Liver (tissue), 9 donors: ENCODE measurements around the gene ANKRD28. TPM values are rescaled to one million over a fixed set of nuclear protein-coding genes. Genes with fewer than 3 reads are reported as not detected.

Experiments
- DNase-seq: peaks from one replicate; pipeline ENCODE4 v3.0.0-alpha.2; 2017; ENCODE audit warnings: low spot score
- H3K27ac ChIP-seq, 2 donors: one replicate each; pipeline ENCODE4 v1.7.0; 2013; ENCODE audit warnings: inconsistent platforms in 2 of 2, low read length in 2 of 2, control low read depth in 1 of 2, low read depth in 1 of 2, mild to moderate bottlenecking in 1 of 2
- H3K27me3 ChIP-seq, 4 donors: one replicate each; pipeline versions ENCODE4 v1.6.1 to v1.7.0; 2013; ENCODE audit warnings: low read length in 3 of 4, inconsistent platforms in 1 of 4, mild to moderate bottlenecking in 1 of 4, moderate library complexity in 1 of 4; ENCODE audit not compliant: control insufficient read depth in 4 of 4, insufficient read depth in 4 of 4
- H3K36me3 ChIP-seq, 4 donors: one replicate each; pipeline versions ENCODE4 v1.6.1 to v1.7.0; 2013; ENCODE audit warnings: low read length in 3 of 4, mild to moderate bottlenecking in 3 of 4, low read depth in 1 of 4, moderate library complexity in 1 of 4; ENCODE audit not compliant: control insufficient read depth in 4 of 4, insufficient read depth in 3 of 4
- H3K4me1 ChIP-seq, 4 donors: one replicate each; pipeline versions ENCODE4 v1.6.1 to v1.7.0; 2013; ENCODE audit warnings: low read length in 3 of 4, mild to moderate bottlenecking in 3 of 4, moderate library complexity in 1 of 4; ENCODE audit not compliant: control insufficient read depth in 4 of 4, insufficient read depth in 4 of 4
- H3K4me3 ChIP-seq, 3 donors: one replicate each; pipeline versions ENCODE4 v1.6.1 to v1.7.0; 2013; ENCODE audit warnings: low read length in 3 of 3, control low read depth in 1 of 3, low read depth in 1 of 3, mild to moderate bottlenecking in 1 of 3
- H3K9ac ChIP-seq, 2 donors: one replicate each; pipeline ENCODE4 v1.7.0; 2013; ENCODE audit warnings: low read length in 2 of 2, mild to moderate bottlenecking in 2 of 2, moderate library complexity in 2 of 2, control low read depth in 1 of 2, low read depth in 1 of 2
- H3K9me3 ChIP-seq, 4 donors: one replicate each; pipeline versions ENCODE4 v1.6.1 to v1.7.0; 2013; ENCODE audit warnings: low read length in 3 of 4; ENCODE audit not compliant: control insufficient read depth in 4 of 4
- EGR1 ChIP-seq, 2 donors: IDR thresholded peaks; 2 replicates each; pipeline ENCODE4 v1.6.1; 2016 to 2018; ENCODE audit warnings: antibody characterized with exemption in 2 of 2, low read depth in 2 of 2
- FOXA1 ChIP-seq: IDR thresholded peaks from 2 replicates; pipeline ENCODE4 v1.6.1; 2016; ENCODE audit warnings: antibody characterized with exemption
- FOXA2 ChIP-seq: IDR thresholded peaks from 2 replicates; pipeline ENCODE4 v1.6.1; 2016; ENCODE audit warnings: antibody characterized with exemption
- GABPA ChIP-seq, 2 donors: IDR thresholded peaks in 1 of 2; conservative IDR thresholded peaks in 1 of 2; 2 replicates each; pipeline ENCODE4 v1.6.1; 2016; ENCODE audit warnings: antibody characterized with exemption in 2 of 2, mild to moderate bottlenecking in 1 of 2, moderate library complexity in 1 of 2
- HNF4A ChIP-seq, 2 donors: conservative IDR thresholded peaks; 2 replicates each; pipeline ENCODE4 v1.6.1; 2016; ENCODE audit warnings: antibody characterized with exemption in 2 of 2, mild to moderate bottlenecking in 2 of 2
- HNF4G ChIP-seq: IDR thresholded peaks from 2 replicates; pipeline ENCODE4 v1.6.1; 2016; ENCODE audit warnings: antibody characterized with exemption
- JUND ChIP-seq, 2 donors: IDR thresholded peaks; 2 replicates each; pipeline ENCODE4 v1.6.1; 2016; ENCODE audit warnings: antibody characterized with exemption in 2 of 2
- NR2F2 ChIP-seq: IDR thresholded peaks from 2 replicates; pipeline ENCODE4 v1.6.1; 2016; ENCODE audit warnings: antibody characterized with exemption
- RAD21 ChIP-seq, 2 donors: IDR thresholded peaks; 2 replicates each; pipeline ENCODE4 v1.6.1; 2016; ENCODE audit warnings: antibody characterized with exemption in 2 of 2, mild to moderate bottlenecking in 2 of 2
- RXRA ChIP-seq, 2 donors: IDR thresholded peaks; 2 replicates each; pipeline ENCODE4 v1.6.1; 2017 to 2018; ENCODE audit warnings: antibody characterized with exemption in 2 of 2, mild to moderate bottlenecking in 1 of 2
- YY1 ChIP-seq: IDR thresholded peaks from 2 replicates; pipeline ENCODE4 v1.6.1; 2016; ENCODE audit warnings: antibody characterized with exemption, mild to moderate bottlenecking
- WGBS: extraction: QIAGEN DNeasy Blood & Tissue Kit; methylation state at CpG from one replicate; pipeline ENCODE4 v1.1.7; 2013; 5-methylcytosine and 5-hydroxymethylcytosine counted together
- polyA plus RNA-seq, 2 donors: library from polyadenylated mRNA; stranded (reverse) in 1 of 2; unstranded in 1 of 2; fragments of 200-250 nt in 1 of 2; fragments of >200 nt in 1 of 2; fragmentation: Nextera tagmentation in 1 of 2; extraction: Ambion mirVana in 1 of 2; gene quantifications; one replicate each; pipeline versions ENCODE4 v1.2.1 to v1.2.3, GENCODE V29; 2013 to 2015
- total RNA-seq, 2 donors: library from RNA; depleted of rRNA; stranded (reverse); fragments of >200 nt; gene quantifications; one replicate each; pipeline ENCODE4 v1.2.3, GENCODE V29; 2014
- TF ChIP-seq, protein P1 (sequence below): IDR thresholded peaks from 2 replicates; pipeline ENCODE4 v1.6.1; 2016; ENCODE audit warnings: antibody characterized with exemption
- TF ChIP-seq, protein P2 (sequence below): IDR thresholded peaks from 2 replicates; pipeline ENCODE4 v1.6.1; 2016; ENCODE audit warnings: antibody characterized with exemption
- TF ChIP-seq, protein P3 (sequence below): IDR thresholded peaks from 2 replicates; pipeline ENCODE4 v1.6.1; 2016; ENCODE audit warnings: antibody characterized with exemption, mild to moderate bottlenecking
- TF ChIP-seq, protein P4 (sequence below): IDR thresholded peaks from 2 replicates; pipeline ENCODE4 v1.6.1; 2016; ENCODE audit warnings: antibody characterized with exemption
- donor health status: healthy.
- donor health status: healthy.
- donor health status: healthy.
- donor health status: healthy.
- donor health status: healthy.

The ANKRD28 gene
- total and polyA plus RNA-seq, 4 donors, result 9.2 to 39.1 (median 16.8) TPM

DNA sequence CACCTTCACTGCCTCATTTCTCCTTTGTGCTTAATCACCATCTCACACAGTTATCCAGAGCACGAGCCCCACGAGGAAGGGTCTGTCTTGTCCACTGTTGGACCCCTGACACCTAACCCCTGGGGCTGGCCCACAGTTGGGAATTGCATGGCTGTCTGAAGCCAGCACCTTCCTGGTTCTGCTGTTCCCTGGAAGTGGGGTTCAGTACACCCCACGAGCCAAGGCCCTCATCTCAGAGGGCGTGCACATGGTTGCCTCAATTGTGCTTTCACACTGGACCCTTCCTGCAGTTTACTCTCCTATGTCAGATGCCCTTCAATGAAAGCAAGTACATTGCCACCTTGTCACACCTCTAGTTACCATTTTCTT, 165.6 kb downstream of the ANKRD28 start:
- H3K9me3 ChIP-seq, result no peaks in the 10 kb centered on the region
- H3K9ac ChIP-seq, result no peak overlapping the region
- no peak overlapping the region for H3K4me3 ChIP-seq
- peaks cover 0 to 30% (median 13%) of the 10 kb centered on the region in 4 donors for H3K4me1 ChIP-seq
- no peaks in the 10 kb centered on the region for H3K27me3 ChIP-seq
- peaks cover 0 to 3% (median 2%) of the 10 kb centered on the region in 4 donors for H3K36me3 ChIP-seq
- no peak for TF ChIP-seq HNF4G
- TF ChIP-seq GABPA (IDR thresholded peaks at IDR 0.05 in 1 of 2, conservative IDR thresholded peaks at IDR 0.05 in 1 of 2), result no peak
- no peak for TF ChIP-seq HNF4A (conservative IDR thresholded peaks at IDR 0.05)
- no peak for TF ChIP-seq NR2F2
- TF ChIP-seq, protein P1, sequence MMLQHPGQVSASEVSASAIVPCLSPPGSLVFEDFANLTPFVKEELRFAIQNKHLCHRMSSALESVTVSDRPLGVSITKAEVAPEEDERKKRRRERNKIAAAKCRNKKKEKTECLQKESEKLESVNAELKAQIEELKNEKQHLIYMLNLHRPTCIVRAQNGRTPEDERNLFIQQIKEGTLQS, result no peak
- WGBS, result 95% methylated on average over 4 of the region's 4 CpGs
- no peak overlapping the region for H3K27ac ChIP-seq
- DNase-seq, result no peak

DNA sequence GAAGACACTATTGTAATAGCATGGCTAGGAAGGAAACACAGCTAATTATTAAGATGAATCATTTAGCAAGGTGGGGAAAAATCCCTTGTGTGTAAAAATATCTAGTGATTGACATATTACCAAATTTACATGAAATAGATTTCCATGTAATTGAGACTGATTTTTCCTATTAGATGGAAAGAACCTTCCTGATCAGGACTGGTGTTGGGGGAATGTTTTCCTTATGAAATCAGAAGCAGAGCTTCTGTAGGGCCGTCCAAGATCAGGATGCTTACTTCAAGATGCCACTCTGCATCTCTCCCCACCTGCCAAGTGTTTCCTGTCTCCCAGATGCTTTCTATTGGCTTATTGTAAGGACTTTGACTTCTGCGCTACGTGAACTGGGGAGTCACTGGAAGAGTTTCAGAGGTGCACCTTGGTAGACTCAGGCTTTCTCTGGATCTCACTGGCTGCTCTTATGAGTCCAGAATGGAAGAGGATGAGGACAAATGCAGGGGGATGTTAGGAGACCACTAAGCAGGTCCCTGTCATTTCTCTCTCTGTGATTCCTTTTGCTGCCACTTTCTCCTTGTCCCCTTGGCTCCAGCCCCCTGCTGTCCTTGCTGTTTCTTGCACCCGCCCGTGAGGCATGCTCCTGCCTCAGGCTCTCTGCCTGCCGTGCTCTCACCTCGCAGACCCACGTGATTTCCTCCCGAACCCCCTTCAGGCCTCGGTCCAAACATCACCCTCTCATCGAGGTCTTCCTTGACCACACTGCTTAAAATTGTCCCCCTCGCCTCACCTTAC, 166.2 kb downstream of the ANKRD28 start:
- 89% methylated on average over 12 of the region's 12 CpGs for WGBS
- H3K27ac ChIP-seq, result peak overlapping the region in 1 of 2 donors; percentile 7
- no peak for DNase-seq
- TF ChIP-seq EGR1 (IDR thresholded peaks at IDR 0.05; ENCODE audit: low read depth in 2 of 2) (no peak), GABPA (IDR thresholded peaks at IDR 0.05 in 1 of 2, conservative IDR thresholded peaks at IDR 0.05 in 1 of 2) (no peak), RAD21 (IDR thresholded peaks at IDR 0.05) (no peak), NR2F2 (no peak), RXRA (IDR thresholded peaks at IDR 0.05) (no peak), HNF4A (conservative IDR thresholded peaks at IDR 0.05) (no peak), JUND (IDR thresholded peaks at IDR 0.05) (no peak), FOXA2 (no peak), FOXA1 (no peak), YY1 (no peak), HNF4G (no peak)
- TF ChIP-seq, protein P2, sequence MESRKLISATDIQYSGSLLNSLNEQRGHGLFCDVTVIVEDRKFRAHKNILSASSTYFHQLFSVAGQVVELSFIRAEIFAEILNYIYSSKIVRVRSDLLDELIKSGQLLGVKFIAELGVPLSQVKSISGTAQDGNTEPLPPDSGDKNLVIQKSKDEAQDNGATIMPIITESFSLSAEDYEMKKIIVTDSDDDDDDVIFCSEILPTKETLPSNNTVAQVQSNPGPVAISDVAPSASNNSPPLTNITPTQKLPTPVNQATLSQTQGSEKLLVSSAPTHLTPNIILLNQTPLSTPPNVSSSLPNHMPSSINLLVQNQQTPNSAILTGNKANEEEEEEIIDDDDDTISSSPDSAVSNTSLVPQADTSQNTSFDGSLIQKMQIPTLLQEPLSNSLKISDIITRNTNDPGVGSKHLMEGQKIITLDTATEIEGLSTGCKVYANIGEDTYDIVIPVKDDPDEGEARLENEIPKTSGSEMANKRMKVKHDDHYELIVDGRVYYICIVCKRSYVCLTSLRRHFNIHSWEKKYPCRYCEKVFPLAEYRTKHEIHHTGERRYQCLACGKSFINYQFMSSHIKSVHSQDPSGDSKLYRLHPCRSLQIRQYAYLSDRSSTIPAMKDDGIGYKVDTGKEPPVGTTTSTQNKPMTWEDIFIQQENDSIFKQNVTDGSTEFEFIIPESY, result no peak
- TF ChIP-seq, protein P1, result no peak
- TF ChIP-seq, protein P3, sequence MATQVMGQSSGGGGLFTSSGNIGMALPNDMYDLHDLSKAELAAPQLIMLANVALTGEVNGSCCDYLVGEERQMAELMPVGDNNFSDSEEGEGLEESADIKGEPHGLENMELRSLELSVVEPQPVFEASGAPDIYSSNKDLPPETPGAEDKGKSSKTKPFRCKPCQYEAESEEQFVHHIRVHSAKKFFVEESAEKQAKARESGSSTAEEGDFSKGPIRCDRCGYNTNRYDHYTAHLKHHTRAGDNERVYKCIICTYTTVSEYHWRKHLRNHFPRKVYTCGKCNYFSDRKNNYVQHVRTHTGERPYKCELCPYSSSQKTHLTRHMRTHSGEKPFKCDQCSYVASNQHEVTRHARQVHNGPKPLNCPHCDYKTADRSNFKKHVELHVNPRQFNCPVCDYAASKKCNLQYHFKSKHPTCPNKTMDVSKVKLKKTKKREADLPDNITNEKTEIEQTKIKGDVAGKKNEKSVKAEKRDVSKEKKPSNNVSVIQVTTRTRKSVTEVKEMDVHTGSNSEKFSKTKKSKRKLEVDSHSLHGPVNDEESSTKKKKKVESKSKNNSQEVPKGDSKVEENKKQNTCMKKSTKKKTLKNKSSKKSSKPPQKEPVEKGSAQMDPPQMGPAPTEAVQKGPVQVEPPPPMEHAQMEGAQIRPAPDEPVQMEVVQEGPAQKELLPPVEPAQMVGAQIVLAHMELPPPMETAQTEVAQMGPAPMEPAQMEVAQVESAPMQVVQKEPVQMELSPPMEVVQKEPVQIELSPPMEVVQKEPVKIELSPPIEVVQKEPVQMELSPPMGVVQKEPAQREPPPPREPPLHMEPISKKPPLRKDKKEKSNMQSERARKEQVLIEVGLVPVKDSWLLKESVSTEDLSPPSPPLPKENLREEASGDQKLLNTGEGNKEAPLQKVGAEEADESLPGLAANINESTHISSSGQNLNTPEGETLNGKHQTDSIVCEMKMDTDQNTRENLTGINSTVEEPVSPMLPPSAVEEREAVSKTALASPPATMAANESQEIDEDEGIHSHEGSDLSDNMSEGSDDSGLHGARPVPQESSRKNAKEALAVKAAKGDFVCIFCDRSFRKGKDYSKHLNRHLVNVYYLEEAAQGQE, result no peak
- TF ChIP-seq, protein P4, sequence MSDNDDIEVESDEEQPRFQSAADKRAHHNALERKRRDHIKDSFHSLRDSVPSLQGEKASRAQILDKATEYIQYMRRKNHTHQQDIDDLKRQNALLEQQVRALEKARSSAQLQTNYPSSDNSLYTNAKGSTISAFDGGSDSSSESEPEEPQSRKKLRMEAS, result no peak
- no peaks in the 10 kb centered on the region for H3K27me3 ChIP-seq
- H3K9ac ChIP-seq, result no peak overlapping the region
- peaks cover 0 to 30% (median 13%) of the 10 kb centered on the region in 4 donors for H3K4me1 ChIP-seq
- peaks cover 0 to 3% (median 1%) of the 10 kb centered on the region in 4 donors for H3K36me3 ChIP-seq
- H3K4me3 ChIP-seq, result no peak overlapping the region
- H3K9me3 ChIP-seq, result no peaks in the 10 kb centered on the region
